ENCODE measurements around the gene HPDL. TPM values are rescaled to one million over a fixed set of nuclear protein-coding genes. Genes with fewer than 3 reads are reported as not detected.

The HPDL gene
- total and polyA plus RNA-seq, 4 donors = 0.55 to 2.3 (median 0.71) TPM

DNA sequence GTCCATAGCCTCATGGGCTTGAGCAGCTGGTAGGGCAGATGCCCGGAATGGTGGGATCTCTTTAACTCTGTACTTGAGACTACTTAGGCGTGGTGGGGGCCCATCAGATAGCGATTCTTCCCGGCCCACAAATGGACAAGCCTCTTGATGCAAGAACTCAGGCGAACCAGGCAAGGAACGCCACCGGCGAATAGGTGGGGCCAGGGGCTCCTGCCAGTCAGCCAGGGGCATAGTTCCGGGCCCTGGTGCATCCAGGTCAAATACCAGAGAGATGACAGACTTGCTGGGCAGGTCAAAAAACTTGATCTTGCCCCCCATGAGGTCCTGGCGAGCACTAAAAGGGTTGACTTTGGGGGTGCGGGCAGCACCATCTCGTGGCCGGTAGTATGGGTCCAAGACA is 18.3 kb downstream of the HPDL start:
- Histone ChIP-seq H3K9me3 (ENCODE audit: control insufficient read depth in 4 of 4, insufficient read depth in 3 of 4, low read length in 3 of 4) (no peaks in the 10 kb centered on the region), H3K4me3 (no peak overlapping the region), H3K36me3 (ENCODE audit: control insufficient read depth in 4 of 4, insufficient read depth in 4 of 4, low read length in 4 of 4) (peaks cover 5 to 34% (median 12%) of the 10 kb centered on the region in 4 donors), H3K4me1 (ENCODE audit: control insufficient read depth in 5 of 5, insufficient read depth in 5 of 5, low read length in 5 of 5) (peaks cover 7 to 23% (median 14%) of the 10 kb centered on the region in 5 donors), H3K27me3 (ENCODE audit: control insufficient read depth in 3 of 3, insufficient read depth in 3 of 3, low read length in 2 of 3) (no peaks in the 10 kb centered on the region), H3K9ac (ENCODE audit: insufficient read depth in 1 of 2, low read length in 2 of 2) (no peak overlapping the region), H3K27ac (ENCODE audit: low read depth in 1 of 2, low read length in 1 of 2) (no peak overlapping the region)
- ATAC-seq (ENCODE audit: insufficient read depth, low FRiP score) = no peak
- DNase-seq = no peak
- 96 to 98% methylated on average over 13 of the region's 13 CpGs for WGBS, 2 donors
- TF ChIP-seq, protein P1, sequence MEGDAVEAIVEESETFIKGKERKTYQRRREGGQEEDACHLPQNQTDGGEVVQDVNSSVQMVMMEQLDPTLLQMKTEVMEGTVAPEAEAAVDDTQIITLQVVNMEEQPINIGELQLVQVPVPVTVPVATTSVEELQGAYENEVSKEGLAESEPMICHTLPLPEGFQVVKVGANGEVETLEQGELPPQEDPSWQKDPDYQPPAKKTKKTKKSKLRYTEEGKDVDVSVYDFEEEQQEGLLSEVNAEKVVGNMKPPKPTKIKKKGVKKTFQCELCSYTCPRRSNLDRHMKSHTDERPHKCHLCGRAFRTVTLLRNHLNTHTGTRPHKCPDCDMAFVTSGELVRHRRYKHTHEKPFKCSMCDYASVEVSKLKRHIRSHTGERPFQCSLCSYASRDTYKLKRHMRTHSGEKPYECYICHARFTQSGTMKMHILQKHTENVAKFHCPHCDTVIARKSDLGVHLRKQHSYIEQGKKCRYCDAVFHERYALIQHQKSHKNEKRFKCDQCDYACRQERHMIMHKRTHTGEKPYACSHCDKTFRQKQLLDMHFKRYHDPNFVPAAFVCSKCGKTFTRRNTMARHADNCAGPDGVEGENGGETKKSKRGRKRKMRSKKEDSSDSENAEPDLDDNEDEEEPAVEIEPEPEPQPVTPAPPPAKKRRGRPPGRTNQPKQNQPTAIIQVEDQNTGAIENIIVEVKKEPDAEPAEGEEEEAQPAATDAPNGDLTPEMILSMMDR (IDR thresholded peaks at IDR 0.05; ENCODE audit: control extremely low read depth, extremely low read depth) = no peak

DNA sequence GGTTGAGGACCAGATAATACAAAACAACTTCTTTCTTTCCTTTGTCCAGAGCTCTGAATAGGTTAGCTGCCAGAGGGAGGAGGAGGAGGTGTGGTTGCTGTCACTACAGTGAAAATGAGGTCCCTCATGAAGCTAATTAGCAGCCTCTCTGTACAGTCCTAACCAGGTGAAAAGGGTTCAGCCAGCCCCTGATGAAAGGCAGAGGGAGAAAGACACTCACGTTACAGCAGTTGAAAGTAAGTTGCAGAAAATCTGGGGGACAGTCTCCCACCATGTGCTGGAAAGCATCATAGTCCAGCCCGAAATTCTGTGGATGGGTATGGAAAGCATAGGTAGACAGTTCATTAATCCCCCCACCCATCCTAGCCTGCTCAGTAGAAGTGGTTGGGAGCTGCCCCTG is 19.8 kb downstream of the HPDL start:
- peaks cover 0 to 12% (median 11%) of the 10 kb centered on the region in 5 donors for H3K4me1 ChIP-seq (ENCODE audit: control insufficient read depth in 5 of 5, insufficient read depth in 5 of 5, low read length in 5 of 5)
- DNase-seq (no peak), ATAC-seq (ENCODE audit: insufficient read depth, low FRiP score) (no peak)
- H3K4me3 ChIP-seq = no peak overlapping the region
- 91 to 93% methylated on average over 2 of the region's 2 CpGs for WGBS, 2 donors
- no peak overlapping the region for H3K9ac ChIP-seq (ENCODE audit: insufficient read depth in 1 of 2, low read length in 2 of 2)
- H3K36me3 ChIP-seq (ENCODE audit: control insufficient read depth in 4 of 4, insufficient read depth in 4 of 4, low read length in 4 of 4) = peaks cover 5 to 34% (median 12%) of the 10 kb centered on the region in 4 donors
- TF ChIP-seq, protein P1 (IDR thresholded peaks at IDR 0.05; ENCODE audit: control extremely low read depth, extremely low read depth) = no peak
- no peak overlapping the region for H3K27ac ChIP-seq (ENCODE audit: low read depth in 1 of 2, low read length in 1 of 2)
- no peaks in the 10 kb centered on the region for H3K9me3 ChIP-seq (ENCODE audit: control insufficient read depth in 4 of 4, insufficient read depth in 3 of 4, low read length in 3 of 4)
- no peaks in the 10 kb centered on the region for H3K27me3 ChIP-seq (ENCODE audit: control insufficient read depth in 3 of 3, insufficient read depth in 3 of 3, low read length in 2 of 3)

DNA sequence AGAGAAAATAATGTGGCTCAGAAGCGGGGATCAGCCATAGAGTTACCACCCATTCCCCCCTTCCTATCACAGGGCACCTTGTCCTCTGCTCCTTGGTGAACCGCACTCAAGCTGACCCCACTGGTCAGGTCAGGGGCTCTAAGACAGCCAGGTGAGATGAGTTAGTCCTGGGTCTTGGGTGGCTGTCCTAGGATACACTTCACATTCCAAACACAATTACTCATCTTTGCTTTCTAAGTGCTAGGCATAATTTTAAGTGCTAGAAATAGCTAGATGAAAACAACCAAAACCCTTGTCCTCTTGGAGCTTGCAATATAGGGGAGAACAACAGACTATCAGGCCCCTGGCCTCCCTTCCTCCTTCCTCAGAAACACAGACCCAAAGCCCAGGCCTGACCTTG is 21.3 kb downstream of the HPDL start:
- Histone ChIP-seq H3K27ac (ENCODE audit: low read depth in 1 of 2, low read length in 1 of 2) (peak overlapping the region in 1 of 2 donors; percentile 49), H3K9me3 (ENCODE audit: control insufficient read depth in 4 of 4, insufficient read depth in 3 of 4, low read length in 3 of 4) (no peaks in the 10 kb centered on the region), H3K4me1 (ENCODE audit: control insufficient read depth in 5 of 5, insufficient read depth in 5 of 5, low read length in 5 of 5) (peaks cover 0 to 12% (median 11%) of the 10 kb centered on the region in 5 donors), H3K9ac (ENCODE audit: insufficient read depth in 1 of 2, low read length in 2 of 2) (no peak overlapping the region), H3K36me3 (ENCODE audit: control insufficient read depth in 4 of 4, insufficient read depth in 4 of 4, low read length in 4 of 4) (peaks cover 0 to 20% (median 5%) of the 10 kb centered on the region in 4 donors), H3K4me3 (no peak overlapping the region), H3K27me3 (ENCODE audit: control insufficient read depth in 3 of 3, insufficient read depth in 3 of 3, low read length in 2 of 3) (no peaks in the 10 kb centered on the region)
- TF ChIP-seq, protein P1 (IDR thresholded peaks at IDR 0.05; ENCODE audit: control extremely low read depth, extremely low read depth) = no peak
- DNase-seq (no peak), ATAC-seq (ENCODE audit: insufficient read depth, low FRiP score) (no peak)
- WGBS, 2 donors = 95 to 97% methylated on average over 2 of the region's 2 CpGs

DNA sequence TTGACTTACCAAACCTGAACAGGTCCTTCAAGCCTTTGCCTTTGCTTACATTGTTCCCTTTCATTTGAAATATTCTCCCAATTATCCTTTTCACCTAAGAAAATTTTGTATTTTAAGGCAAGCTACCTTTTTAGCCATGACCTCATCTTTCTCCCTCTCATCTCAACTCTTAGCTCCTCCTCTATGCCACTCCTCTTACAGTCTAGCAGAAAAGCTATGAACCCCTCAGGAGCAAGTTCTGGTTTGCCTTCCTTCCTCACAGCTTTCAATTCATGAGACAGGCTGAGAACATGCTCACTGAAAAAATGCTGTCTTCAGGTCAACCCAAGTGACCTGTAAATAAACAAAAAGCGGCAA is 21.9 kb downstream of the HPDL start:
- DNase-seq = peak in 1 of 3 donors; percentile 11
- peak overlapping the region; percentile 67 to 68 for H3K27ac ChIP-seq (ENCODE audit: low read depth in 1 of 2, low read length in 1 of 2)
- ATAC-seq (ENCODE audit: insufficient read depth, low FRiP score) = no peak
- H3K4me3 ChIP-seq = no peak overlapping the region
- H3K4me1 ChIP-seq (ENCODE audit: control insufficient read depth in 5 of 5, insufficient read depth in 5 of 5, low read length in 5 of 5) = peaks cover 0 to 12% (median 11%) of the 10 kb centered on the region in 5 donors
- H3K36me3 ChIP-seq (ENCODE audit: control insufficient read depth in 4 of 4, insufficient read depth in 4 of 4, low read length in 4 of 4) = peaks cover 0 to 14% (median 3%) of the 10 kb centered on the region in 4 donors
- TF ChIP-seq, protein P1 (IDR thresholded peaks at IDR 0.05; ENCODE audit: control extremely low read depth, extremely low read depth) = no peak
- no peaks in the 10 kb centered on the region for H3K9me3 ChIP-seq (ENCODE audit: control insufficient read depth in 4 of 4, insufficient read depth in 3 of 4, low read length in 3 of 4)
- H3K9ac ChIP-seq (ENCODE audit: insufficient read depth in 1 of 2, low read length in 2 of 2) = no peak overlapping the region
- H3K27me3 ChIP-seq (ENCODE audit: control insufficient read depth in 3 of 3, insufficient read depth in 3 of 3, low read length in 2 of 3) = no peaks in the 10 kb centered on the region
- 29 to 61% methylated on average over 1 of the region's 1 CpG for WGBS, 2 donors

Data from lung (tissue), 12 donors.